Breast epithelium (tissue), 3 donors: ENCODE measurements around the gene BNC2.

Experiments
- CTCF ChIP-seq, 3 donors: fragments of 450-650 bp; IDR thresholded peaks; one replicate each; pipeline ENCODE4 v1.5.1; 2016 to 2017; ENCODE audit warnings: antibody characterized with exemption in 3 of 3, mild to moderate bottlenecking in 3 of 3, moderate library complexity in 3 of 3
- POLR2A ChIP-seq: fragments of 450-650 bp; IDR thresholded peaks from one replicate; pipeline ENCODE4 v1.6.1; 2016; ENCODE audit warnings: antibody characterized with exemption, mild to moderate bottlenecking, moderate library complexity

- TF ChIP-seq POLR2A (no peak), CTCF (IDR thresholded peaks at IDR 0.05) (no peak)
These were observed 422.5 kb downstream of the BNC2 start for GRCh38 chr9:16447946-16448345.
